ENCODE measurements around the gene ANO2.

ANO2 gene

GRCh38 chr12:5778821-5779220, 166.2 kb downstream of the ANO2 start:
- DNase-seq (ENCODE audit: low read depth in 2 of 2) = no peak

GRCh38 chr12:5777451-5777850, 167.6 kb downstream of the ANO2 start:
- DNase-seq (ENCODE audit: low read depth in 2 of 2) = no peak

GRCh38 chr12:5776091-5776490, 169.0 kb downstream of the ANO2 start:
- no peak for DNase-seq (ENCODE audit: low read depth in 2 of 2)

GRCh38 chr12:5773550-5773949, 171.5 kb downstream of the ANO2 start:
- DNase-seq (ENCODE audit: low read depth in 2 of 2) = no peak

GRCh38 chr12:5771756-5772155, 173.3 kb downstream of the ANO2 start:
- DNase-seq (ENCODE audit: low read depth in 2 of 2) = no peak

- no peak for DNase-seq (ENCODE audit: low read depth in 2 of 2)
Observed at GRCh38 chr12:5770727-5771126, 174.3 kb downstream of the ANO2 start.

GRCh38 chr12:5768581-5769196, 176.4 kb downstream of the ANO2 start:
- no peak for DNase-seq (ENCODE audit: low read depth in 2 of 2)

- no peak for DNase-seq (ENCODE audit: low read depth in 2 of 2)
Observed at GRCh38 chr12:5768171-5768570, 176.9 kb downstream of the ANO2 start.

- no peak for DNase-seq (ENCODE audit: low read depth in 2 of 2)
Observed at GRCh38 chr12:5758347-5758746, 186.7 kb downstream of the ANO2 start.

GRCh38 chr12:5756338-5756842, 188.7 kb downstream of the ANO2 start:
- no peak for DNase-seq (ENCODE audit: low read depth in 2 of 2)

- no peak for DNase-seq (ENCODE audit: low read depth in 2 of 2)
Observed at GRCh38 chr12:5748027-5748426, 197.0 kb downstream of the ANO2 start.

GRCh38 chr12:5746917-5747316, 198.1 kb downstream of the ANO2 start:
- no peak for DNase-seq (ENCODE audit: low read depth in 2 of 2)

GRCh38 chr12:5746036-5746908, 198.8 kb downstream of the ANO2 start:
- no peak for DNase-seq (ENCODE audit: low read depth in 2 of 2)

- peak in 1 of 2 donors; percentile 3 for DNase-seq (ENCODE audit: low read depth in 2 of 2)
Observed at GRCh38 chr12:5745251-5745888, 199.7 kb downstream of the ANO2 start.

GRCh38 chr12:5742258-5742657, 202.8 kb downstream of the ANO2 start:
- no peak for DNase-seq (ENCODE audit: low read depth in 2 of 2)

GRCh38 chr12:5739917-5740316, 205.1 kb downstream of the ANO2 start:
- no peak for DNase-seq (ENCODE audit: low read depth in 2 of 2)

- no peak for DNase-seq (ENCODE audit: low read depth in 2 of 2)
Observed at GRCh38 chr12:5737778-5738177, 207.3 kb downstream of the ANO2 start.

- no peak for DNase-seq (ENCODE audit: low read depth in 2 of 2)
Observed at GRCh38 chr12:5736527-5736926, 208.5 kb downstream of the ANO2 start.

GRCh38 chr12:5736016-5736415, 209.0 kb downstream of the ANO2 start:
- no peak for DNase-seq (ENCODE audit: low read depth in 2 of 2)

- DNase-seq (ENCODE audit: low read depth in 2 of 2) = no peak
Observed at GRCh38 chr12:5733916-5734315, 211.1 kb downstream of the ANO2 start.

GRCh38 chr12:5733136-5733755, 211.8 kb downstream of the ANO2 start:
- no peak for DNase-seq (ENCODE audit: low read depth in 2 of 2)

GRCh38 chr12:5730962-5731361, 214.1 kb downstream of the ANO2 start:
- DNase-seq (ENCODE audit: low read depth in 2 of 2) = no peak
